ENCODE measurements around the gene NAV2. TPM values are rescaled to one million over a fixed set of nuclear protein-coding genes. Genes with fewer than 3 reads are reported as not detected.

NAV2 gene
- total and polyA plus RNA-seq, 2 donors from 2014 or later = 5.9 to 37.7 TPM

DNA sequence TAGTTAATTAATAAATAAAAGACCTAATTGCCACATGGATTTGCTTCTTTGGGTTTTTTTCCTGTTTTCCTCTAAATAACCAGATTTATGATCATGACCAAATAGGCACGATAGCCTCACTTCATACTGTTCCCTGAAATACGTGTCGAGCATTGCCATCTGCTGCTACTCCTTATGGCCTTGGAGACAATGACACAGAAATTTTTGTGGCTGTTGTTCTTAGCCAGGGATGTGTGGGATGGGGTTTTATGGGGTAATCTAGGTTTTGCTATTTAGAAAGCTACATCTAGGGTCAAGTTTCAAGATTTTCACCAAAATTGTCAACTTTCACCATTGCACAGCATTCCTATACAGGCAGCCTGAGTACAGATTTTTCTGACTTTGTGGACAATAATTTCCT lies 302.5 kb downstream of the NAV2 start:
- H3K27ac ChIP-seq (ENCODE audit: low read depth in 2 of 2, low read length in 2 of 2) = peak overlapping the region in 1 of 2 donors; percentile 47
- no peak overlapping the region for H3K9ac ChIP-seq (ENCODE audit: low read length in 3 of 3)
- DNase-seq (no peak), FAIRE-seq (no peak)
- no peaks in the 10 kb centered on the region for H3K36me3 ChIP-seq (ENCODE audit: control insufficient read depth in 2 of 3, insufficient read depth in 3 of 3, low read length in 3 of 3)
- no peak for TF ChIP-seq CTCF (IDR thresholded peaks at IDR 0.05; ENCODE audit: borderline replicate concordance, extremely low read depth, insufficient read depth)
- no peaks in the 10 kb centered on the region for H3K27me3 ChIP-seq (ENCODE audit: control insufficient read depth, insufficient read depth, low read length)
- H3K4me1 ChIP-seq (ENCODE audit: control insufficient read depth in 2 of 3, insufficient read depth in 2 of 3, low read depth in 1 of 3, low read length in 3 of 3) = peaks cover 2 to 11% (median 7%) of the 10 kb centered on the region in 3 donors
- H3K4me3 ChIP-seq (ENCODE audit: low read length in 3 of 3) = no peak overlapping the region
- H3K9me3 ChIP-seq (ENCODE audit: control insufficient read depth in 2 of 3, insufficient read depth in 1 of 3, low read length in 3 of 3) = no peaks in the 10 kb centered on the region
- intact Hi-C loops (cut with DNase I) = no loop called here

DNA sequence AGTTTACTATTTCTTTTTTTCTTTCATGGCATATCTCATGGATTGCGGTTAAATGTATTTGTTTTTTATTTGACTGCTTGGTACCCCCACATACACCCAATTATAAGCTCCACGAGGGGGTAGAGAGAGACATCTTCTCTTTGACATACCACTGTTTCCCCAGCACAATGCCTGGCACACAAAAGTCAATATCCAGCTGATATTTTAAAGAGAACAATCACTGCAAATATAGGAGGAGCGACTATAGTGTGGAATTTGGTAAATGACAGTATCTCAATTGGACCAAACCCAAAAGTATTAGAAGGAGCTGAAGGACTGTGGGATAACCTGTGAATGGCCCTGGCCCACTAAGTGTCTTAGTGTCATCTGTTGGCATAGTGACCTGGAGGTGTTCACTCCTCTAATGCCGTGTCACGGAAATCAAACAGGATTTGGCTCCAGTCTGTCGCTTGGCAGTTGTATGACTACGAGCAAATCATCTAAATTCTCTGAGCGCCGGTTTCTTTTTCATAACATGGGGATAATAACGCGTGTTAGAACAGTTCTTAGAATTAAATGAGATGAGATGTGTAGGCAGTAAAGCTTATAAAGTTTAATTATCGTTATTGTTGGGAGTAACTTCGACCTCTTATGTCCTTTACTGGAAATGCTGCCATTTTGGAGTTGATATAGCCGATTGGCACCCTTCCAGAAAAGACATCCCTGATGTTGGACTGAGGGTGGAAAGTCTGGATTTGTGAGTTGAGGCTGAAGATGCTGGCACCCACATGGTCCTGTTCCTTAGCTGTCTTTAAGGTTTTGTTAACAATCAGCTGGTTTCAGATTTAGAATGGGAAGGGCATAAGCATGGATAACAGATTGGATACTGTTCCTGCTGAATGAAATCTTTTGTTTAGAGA lies 303.1 kb downstream of the NAV2 start:
- no peak for TF ChIP-seq CTCF (IDR thresholded peaks at IDR 0.05; ENCODE audit: borderline replicate concordance, extremely low read depth, insufficient read depth)
- Histone ChIP-seq H3K36me3 (ENCODE audit: control insufficient read depth in 2 of 3, insufficient read depth in 3 of 3, low read length in 3 of 3) (no peaks in the 10 kb centered on the region), H3K4me1 (ENCODE audit: control insufficient read depth in 2 of 3, insufficient read depth in 2 of 3, low read depth in 1 of 3, low read length in 3 of 3) (peaks cover 2 to 9% (median 7%) of the 10 kb centered on the region in 3 donors), H3K9ac (ENCODE audit: low read length in 3 of 3) (peak overlapping the region in 1 of 3 donors; percentile 4), H3K27ac (ENCODE audit: low read depth in 2 of 2, low read length in 2 of 2) (peak overlapping the region in 1 of 2 donors; percentile 47), H3K27me3 (ENCODE audit: control insufficient read depth, insufficient read depth, low read length) (no peaks in the 10 kb centered on the region), H3K9me3 (ENCODE audit: control insufficient read depth in 2 of 3, insufficient read depth in 1 of 3, low read length in 3 of 3) (no peaks in the 10 kb centered on the region), H3K4me3 (ENCODE audit: low read length in 3 of 3) (no peak overlapping the region)
- intact Hi-C loops (cut with DNase I) = no loop called here
- no peak for DNase-seq
- no peak for FAIRE-seq

DNA sequence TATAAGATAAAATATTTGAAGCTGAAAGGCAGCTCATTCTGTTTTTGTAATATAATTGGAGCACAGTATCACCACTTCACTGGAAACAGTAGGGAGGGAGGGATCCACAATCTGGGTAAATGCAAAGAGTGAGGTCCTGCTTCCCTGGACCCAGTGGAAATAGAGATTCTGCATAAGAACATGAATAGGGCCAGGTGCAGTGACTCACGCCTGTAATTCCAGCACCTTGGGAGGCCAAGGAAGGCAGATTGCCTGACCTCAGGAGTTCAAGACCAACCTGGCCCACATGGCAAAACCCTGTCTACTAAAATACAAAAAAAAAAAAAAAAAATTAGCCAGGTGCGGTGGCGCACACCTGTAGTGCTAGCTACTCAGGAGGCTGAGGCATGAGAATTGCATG lies 303.9 kb downstream of the NAV2 start:
- FAIRE-seq (no peak), DNase-seq (no peak)
- Histone ChIP-seq H3K27ac (ENCODE audit: low read depth in 2 of 2, low read length in 2 of 2) (no peak overlapping the region), H3K9me3 (ENCODE audit: control insufficient read depth in 2 of 3, insufficient read depth in 1 of 3, low read length in 3 of 3) (no peaks in the 10 kb centered on the region), H3K9ac (ENCODE audit: low read length in 3 of 3) (no peak overlapping the region), H3K27me3 (ENCODE audit: control insufficient read depth, insufficient read depth, low read length) (no peaks in the 10 kb centered on the region), H3K36me3 (ENCODE audit: control insufficient read depth in 2 of 3, insufficient read depth in 3 of 3, low read length in 3 of 3) (no peaks in the 10 kb centered on the region), H3K4me3 (ENCODE audit: low read length in 3 of 3) (no peak overlapping the region), H3K4me1 (ENCODE audit: control insufficient read depth in 2 of 3, insufficient read depth in 2 of 3, low read depth in 1 of 3, low read length in 3 of 3) (peaks cover 5 to 7% (median 6%) of the 10 kb centered on the region in 3 donors)
- TF ChIP-seq CTCF (IDR thresholded peaks at IDR 0.05; ENCODE audit: borderline replicate concordance, extremely low read depth, insufficient read depth) = no peak
- intact Hi-C loops (cut with DNase I) = no loop called here

Data from kidney (tissue), 14 donors.